Measurements from ENCODE around the gene C3orf49.

DNA sequence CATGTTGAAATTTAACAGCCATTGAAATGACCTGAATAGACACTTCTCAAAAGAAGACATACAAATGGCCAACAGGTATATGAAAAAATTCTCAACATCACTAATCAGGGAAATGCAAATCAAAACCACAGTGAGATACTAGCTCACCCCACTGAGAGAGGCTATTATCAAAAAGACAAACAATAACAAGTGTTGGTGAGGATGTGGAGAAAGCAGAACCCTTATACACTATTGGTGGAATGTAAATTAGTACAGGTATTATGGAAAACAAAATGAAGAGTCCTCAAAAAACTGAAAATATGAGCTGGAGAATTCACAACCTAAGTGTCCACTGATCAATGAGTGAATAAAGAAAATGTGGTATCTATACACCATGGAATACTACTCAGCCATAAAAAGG, 23.0 kb downstream of the C3orf49 start:
- TF ChIP-seq, protein P1, sequence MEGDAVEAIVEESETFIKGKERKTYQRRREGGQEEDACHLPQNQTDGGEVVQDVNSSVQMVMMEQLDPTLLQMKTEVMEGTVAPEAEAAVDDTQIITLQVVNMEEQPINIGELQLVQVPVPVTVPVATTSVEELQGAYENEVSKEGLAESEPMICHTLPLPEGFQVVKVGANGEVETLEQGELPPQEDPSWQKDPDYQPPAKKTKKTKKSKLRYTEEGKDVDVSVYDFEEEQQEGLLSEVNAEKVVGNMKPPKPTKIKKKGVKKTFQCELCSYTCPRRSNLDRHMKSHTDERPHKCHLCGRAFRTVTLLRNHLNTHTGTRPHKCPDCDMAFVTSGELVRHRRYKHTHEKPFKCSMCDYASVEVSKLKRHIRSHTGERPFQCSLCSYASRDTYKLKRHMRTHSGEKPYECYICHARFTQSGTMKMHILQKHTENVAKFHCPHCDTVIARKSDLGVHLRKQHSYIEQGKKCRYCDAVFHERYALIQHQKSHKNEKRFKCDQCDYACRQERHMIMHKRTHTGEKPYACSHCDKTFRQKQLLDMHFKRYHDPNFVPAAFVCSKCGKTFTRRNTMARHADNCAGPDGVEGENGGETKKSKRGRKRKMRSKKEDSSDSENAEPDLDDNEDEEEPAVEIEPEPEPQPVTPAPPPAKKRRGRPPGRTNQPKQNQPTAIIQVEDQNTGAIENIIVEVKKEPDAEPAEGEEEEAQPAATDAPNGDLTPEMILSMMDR (IDR thresholded peaks at IDR 0.05): no peak
- no peak for TF ChIP-seq POLR2A (IDR thresholded peaks at IDR 0.05)

Measured in esophagus squamous epithelium (tissue), 4 donors.